ENCODE measurements around the gene BET1L.
"Not testable (repeated sequence)": the region's sequence is repeated elsewhere in the genome, so short reads cannot be mapped to it uniquely, and the experiment has no call there.

The BET1L gene

DNA sequence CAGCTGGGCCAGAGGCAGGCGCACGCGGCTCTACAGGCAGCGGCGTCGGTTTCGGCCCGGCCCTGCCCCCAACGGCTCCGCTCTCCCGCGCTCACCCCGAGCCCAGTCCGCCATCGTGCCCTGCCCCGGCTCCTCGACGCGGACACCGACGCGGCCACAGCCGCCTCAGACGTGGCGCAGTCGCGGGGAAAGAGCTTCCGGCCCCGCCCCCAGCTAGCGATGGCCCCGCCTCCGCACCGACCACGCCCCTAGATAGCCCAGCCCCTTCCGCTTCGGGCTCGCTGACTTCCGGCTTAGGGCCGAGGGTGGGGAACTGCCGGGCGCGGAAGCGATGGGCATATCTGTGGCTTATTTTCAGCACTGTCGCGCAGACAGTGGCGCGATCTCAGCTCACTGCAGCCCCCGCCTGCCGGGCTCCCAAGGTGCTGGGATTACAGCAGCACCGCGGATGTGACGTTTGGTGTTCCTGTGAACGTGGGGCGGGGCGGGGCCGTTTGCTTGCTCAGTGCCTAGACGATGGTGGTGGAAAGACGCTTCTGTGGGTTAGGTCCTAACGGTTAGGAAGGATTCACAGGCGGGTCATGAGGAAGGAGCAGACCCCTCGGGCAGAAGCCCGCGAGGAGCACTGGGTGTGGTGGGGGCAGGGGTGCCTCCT is at the start of gene BET1L, which contains the start of gene RIC8A:
Gene BET1L (minus strand): TSS at position 192 of the 655 bp plus-strand sequence. CDS start 78 bp downstream, at position 114.
Gene RIC8A (plus strand): TSS at position 501 of the 655 bp plus-strand sequence. CDS start 1,147 bp downstream, outside the sequence.
- peak; percentile 95 to 96 for DNase-seq (ENCODE audit: low read depth in 2 of 2)

GRCh38 chr11:255816-256215 is 48.6 kb upstream of the BET1L start:
- no peak for DNase-seq (ENCODE audit: low read depth in 2 of 2)

- DNase-seq (ENCODE audit: low read depth in 2 of 2) = no peak
Measured at GRCh38 chr11:255176-255575, 48.0 kb upstream of the BET1L start.

DNA sequence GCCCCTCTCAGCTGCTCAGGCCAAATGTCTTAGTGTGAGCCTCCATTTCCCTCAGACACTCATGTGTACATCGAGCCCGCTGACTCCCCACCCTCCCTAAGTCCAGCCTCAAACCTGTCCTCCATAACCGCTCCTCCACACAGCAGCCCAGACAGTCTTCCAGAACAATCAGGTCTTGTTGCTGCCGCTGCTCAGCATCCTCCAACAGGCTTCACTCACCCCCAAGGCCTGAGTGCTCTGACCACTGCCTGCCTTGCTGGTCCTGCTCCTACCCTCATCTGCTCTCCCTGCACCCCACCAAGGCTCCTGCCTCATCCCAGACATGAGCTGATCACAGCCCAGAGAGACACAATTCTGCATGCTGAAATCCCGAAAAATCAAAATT is 46.7 kb upstream of the BET1L start:
- DNase-seq (ENCODE audit: low read depth in 2 of 2) = no peak

DNA sequence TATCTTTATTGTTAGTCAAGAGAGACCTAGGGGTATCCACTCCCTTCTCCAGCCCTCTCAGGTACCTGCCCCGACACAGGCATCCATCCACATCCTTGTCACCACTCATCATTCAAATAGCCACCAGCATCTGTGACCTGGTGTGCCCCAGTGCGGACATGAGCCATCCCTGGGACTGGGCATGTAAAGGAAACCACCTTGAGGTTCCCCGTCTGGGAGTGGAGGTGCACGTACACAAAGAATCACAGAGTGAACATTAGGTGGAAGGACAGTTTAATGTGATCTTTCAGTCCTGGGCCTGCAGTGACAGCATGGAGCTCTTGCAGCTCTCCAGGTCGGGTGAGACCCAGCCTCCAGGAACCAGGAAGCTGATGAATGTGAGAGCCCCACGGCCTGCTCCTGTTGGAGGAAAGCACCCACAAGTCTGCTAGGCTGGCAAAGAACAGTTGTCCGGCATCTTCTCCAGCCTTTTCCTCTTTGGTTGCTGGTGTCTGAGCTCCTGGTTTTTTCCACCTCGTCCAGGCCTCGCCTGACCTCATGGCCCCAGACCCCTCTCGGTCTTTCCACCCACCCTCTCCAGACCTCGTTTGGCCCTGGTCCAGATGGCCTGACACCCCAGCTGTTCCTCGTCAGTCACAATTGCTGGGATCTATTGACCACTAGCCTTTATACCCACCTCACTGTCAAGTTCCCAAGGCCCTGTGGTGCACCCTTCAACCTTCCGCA is 46.1 kb upstream of the BET1L start:
- DNase-seq (ENCODE audit: low read depth in 2 of 2) = no peak

- DNase-seq (ENCODE audit: low read depth in 2 of 2) = no peak
Measured at GRCh38 chr11:252666-253065, 45.5 kb upstream of the BET1L start.

- no peak for DNase-seq (ENCODE audit: low read depth in 2 of 2)
Measured at GRCh38 chr11:251550-251949, 44.4 kb upstream of the BET1L start.

- peak; percentile 46 to 69 for DNase-seq (ENCODE audit: low read depth in 2 of 2)
Measured at GRCh38 chr11:250740-251299, 43.6 kb upstream of the BET1L start.

DNA sequence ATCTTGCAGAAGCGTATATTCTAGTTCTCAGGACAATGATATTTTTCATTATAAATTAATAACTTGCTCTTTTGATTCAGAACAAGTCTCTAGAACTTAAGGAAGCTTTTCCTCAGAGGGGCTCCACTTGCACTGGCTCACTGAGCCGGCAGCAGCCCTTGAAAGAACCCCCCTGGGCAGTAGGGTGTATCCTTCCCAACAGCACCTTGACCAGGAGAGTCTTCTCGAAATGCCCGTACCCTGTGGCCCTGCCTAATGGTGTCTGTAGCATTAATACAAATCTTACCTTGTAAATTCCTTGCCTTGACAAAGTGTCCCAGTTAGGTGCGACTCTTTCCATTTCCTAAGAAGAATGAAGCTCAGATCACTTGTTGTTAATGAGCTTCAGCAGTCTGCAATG is 43.1 kb upstream of the BET1L start:
- no peak for DNase-seq (ENCODE audit: low read depth in 2 of 2)

DNA sequence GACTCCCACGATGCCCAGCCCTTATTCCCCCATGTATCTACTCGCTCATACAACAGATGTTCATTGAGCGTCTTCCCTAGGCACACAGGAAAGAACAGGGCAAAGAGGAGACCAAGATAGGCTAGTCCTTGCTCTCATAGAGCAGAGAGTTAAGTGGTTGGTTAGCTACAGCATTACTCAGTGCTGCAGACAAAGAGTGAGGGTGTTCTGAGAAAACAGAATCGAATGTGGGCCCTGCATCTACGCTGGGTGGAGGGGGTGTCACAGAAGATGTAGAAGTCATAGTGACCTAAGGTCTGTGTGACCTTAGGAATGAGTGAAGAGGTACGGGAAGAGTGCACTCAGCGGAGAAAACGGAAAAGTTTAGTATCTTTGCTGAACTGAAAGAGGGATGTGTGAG is 41.9 kb upstream of the BET1L start:
- no peak for DNase-seq (ENCODE audit: low read depth in 2 of 2)

- no peak for DNase-seq (ENCODE audit: low read depth in 2 of 2)
Measured at GRCh38 chr11:244376-244775, 37.2 kb upstream of the BET1L start.

DNA sequence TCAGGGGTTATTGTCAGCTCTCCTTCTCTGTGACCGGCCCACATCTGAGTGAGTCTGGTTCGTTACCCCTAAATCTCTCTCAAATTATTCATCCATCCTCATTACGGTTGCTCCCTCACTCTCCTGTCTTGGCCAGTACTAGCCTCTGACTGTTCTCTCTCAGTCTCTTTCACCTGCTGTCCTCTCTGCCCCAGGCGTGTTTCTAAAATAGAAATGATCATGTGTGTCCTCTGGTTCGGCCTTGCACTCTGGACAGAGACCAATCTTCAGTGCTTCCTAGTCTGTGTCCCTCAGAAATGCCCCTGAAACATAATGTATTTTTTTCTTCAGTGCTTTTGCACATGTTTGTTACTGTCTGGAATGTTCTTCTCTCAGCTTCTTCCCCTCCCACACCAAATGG is 34.4 kb upstream of the BET1L start:
- DNase-seq (ENCODE audit: low read depth in 2 of 2) = no peak

DNA sequence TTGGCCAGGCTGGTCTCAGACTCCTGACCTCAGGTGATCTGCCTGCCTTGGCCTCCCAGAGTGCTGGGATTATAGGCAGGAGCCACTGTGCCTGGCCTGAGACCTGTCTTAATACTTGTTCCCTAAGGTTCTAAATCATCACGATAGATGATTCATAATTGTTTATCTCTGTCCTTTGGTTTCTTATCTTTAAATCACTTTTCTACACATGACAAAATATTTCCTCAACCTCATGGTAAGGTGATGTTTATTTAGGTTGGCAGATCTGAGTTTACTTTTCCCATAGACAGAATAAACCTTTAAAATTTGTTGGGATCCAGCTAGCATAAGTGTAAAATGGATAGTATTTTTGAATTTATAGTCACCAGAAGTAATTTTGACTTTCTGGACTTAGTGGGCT is 33.1 kb upstream of the BET1L start:
- DNase-seq (ENCODE audit: low read depth in 2 of 2) = no peak

- DNase-seq (ENCODE audit: low read depth in 2 of 2) = not testable (repeated sequence)
Measured at GRCh38 chr11:238346-238745, 31.1 kb upstream of the BET1L start.

- DNase-seq (ENCODE audit: low read depth in 2 of 2) = peak; percentile 80 to 85
Measured at GRCh38 chr11:236774-237767, 29.9 kb upstream of the BET1L start, which contains the start of gene PSMD13. PSMD13 (plus strand) TSS chr11:236976; CDS start chr11:237050, 74 bp downstream.

DNA sequence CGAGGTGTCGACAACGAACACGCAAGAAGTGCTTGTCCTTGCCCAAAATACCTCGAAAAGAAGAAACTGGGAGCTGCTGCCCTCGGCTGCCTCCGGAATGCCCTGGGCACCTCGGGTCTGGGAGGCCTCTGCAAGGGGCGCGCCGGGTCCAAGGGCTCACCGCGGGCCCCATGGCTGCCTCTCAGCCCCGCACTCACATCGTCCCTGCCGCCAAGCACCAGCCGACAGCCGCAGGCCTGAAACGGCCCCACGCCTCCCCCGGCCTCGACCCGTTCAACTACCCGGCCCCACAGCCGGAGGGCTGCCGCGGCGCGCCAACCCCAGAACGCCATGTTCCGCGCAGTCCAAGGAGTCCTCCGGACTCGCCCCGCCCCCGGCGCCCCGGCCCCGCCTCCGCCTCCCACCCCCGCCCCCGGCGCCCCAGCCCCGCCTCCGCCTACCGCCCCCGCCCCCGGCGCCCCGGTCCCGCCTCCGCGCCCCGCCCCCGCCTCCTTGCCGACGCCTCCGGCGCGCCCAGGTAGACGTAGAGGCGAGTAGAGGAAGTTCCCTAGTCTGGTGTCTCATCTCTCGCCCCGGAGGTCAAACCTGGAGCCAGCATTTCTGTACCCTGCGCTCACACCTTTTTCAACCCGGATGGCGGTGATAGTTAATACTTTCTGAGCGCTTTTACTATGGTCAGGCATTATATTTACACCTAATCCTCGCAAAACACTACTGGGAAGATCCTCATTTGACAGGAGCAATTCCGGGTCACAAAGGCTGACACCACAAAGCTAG is 29.0 kb upstream of the BET1L start, which contains the start of gene SIRT3:
Gene SIRT3 (minus strand): TSS at position 346 of the 777 bp plus-strand sequence. CDS start 14 bp downstream, at position 332.
- peak; percentile 59 to 72 for DNase-seq (ENCODE audit: low read depth in 2 of 2)

- peak; percentile 60 to 61 for DNase-seq (ENCODE audit: low read depth in 2 of 2)
Measured at GRCh38 chr11:235609-235996, 28.4 kb upstream of the BET1L start.

DNA sequence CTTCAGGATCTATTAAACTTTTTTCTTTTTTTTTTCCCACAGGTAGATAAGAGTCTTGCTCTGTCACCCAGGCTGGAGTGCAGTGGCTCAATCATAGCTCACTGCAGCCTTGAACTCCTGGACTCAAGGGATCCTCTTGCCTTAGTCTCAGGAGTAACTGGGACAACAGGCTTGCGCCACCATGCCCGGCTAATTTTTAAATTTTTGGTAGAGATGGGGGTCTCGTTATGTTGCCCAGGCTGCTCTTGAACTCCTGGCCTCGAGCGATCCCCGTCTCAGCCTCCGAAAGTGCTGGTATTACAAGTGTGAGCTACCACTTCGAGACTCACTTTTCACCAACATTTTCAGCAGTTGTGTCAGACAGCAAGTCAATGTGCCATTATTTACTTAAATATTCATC is 28.0 kb upstream of the BET1L start:
- no peak for DNase-seq (ENCODE audit: low read depth in 2 of 2)

GRCh38 chr11:232783-233565 is 25.8 kb upstream of the BET1L start:
- no peak for DNase-seq (ENCODE audit: low read depth in 2 of 2)

DNA sequence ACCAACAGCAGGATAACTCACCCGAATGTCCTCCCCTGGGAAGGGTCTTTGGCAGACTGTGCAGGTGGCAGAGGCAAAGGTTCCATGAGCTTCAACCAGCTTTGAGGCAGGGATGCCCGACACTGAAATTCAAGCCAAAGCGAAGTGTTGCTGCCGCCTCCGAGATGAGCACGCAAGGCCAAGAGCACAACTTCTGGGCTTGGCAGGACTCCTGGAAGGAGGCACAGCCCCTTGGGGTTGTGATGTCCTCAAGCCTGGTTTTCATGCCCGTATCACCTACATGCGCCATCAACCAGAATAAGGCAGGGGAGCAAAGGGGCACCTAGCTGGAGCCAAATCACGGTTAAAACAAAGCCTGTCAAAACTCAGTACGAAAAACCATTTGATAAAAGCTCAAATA is 23.2 kb upstream of the BET1L start:
- DNase-seq (ENCODE audit: low read depth in 2 of 2) = no peak
